ENCODE data around the gene SMOC1. TPM values are rescaled to one million over a fixed set of nuclear protein-coding genes. Genes with fewer than 3 reads are reported as not detected.

SMOC1 gene
- total and polyA plus RNA-seq, 2 of the 8 experiments (the other 6 are each of a cell fraction or from before 2014, with no cell fraction given), result 1.6 to 2.4 TPM

- no peak for TF ChIP-seq CHD7 (IDR thresholded peaks at IDR 0.05; ENCODE audit: insufficient replicate concordance, low read length)
- no peak for TF ChIP-seq KDM1A (IDR thresholded peaks at IDR 0.05; ENCODE audit: borderline replicate concordance, low read length)
- no peak for TF ChIP-seq ASH2L (IDR thresholded peaks at IDR 0.05; ENCODE audit: low read length)
- TF ChIP-seq SRF (IDR thresholded peaks at IDR 0.05; ENCODE audit: low read depth, low read length), result no peak
- no peak for TF ChIP-seq ATF2 (IDR thresholded peaks at IDR 0.05; ENCODE audit: low read length)
- TF ChIP-seq RNF2 (IDR thresholded peaks at IDR 0.05; ENCODE audit: borderline replicate concordance, low read depth, low read length, missing control alignments, poor library complexity, severe bottlenecking), result no peak
- no peak for TF ChIP-seq ATF3 (IDR thresholded peaks at IDR 0.05; ENCODE audit: insufficient read depth, low read depth, low read length)
- no peak for TF ChIP-seq JUN (IDR thresholded peaks at IDR 0.05; ENCODE audit: low read depth, low read length)
- TF ChIP-seq ZNF274 (IDR thresholded peaks at IDR 0.05; ENCODE audit: borderline replicate concordance, extremely low read depth, low read length), result no peak
Measured at GRCh38 chr14:69945912-69946311, 66.7 kb downstream of the SMOC1 start (continued).

Data from H1 (cell line).